Uterus (tissue), 2 donors: ENCODE measurements around the gene FYCO1.

Experiments
- POLR2A ChIP-seq, 2 donors: fragments of 450-650 bp; IDR thresholded peaks; one replicate each; pipeline ENCODE4 v1.6.1; 2016; ENCODE audit warnings: antibody characterized with exemption in 2 of 2, mild to moderate bottlenecking in 1 of 2, moderate library complexity in 1 of 2
- TF ChIP-seq, protein P1 (sequence below), 4 experiments: fragments of 200-600 bp in 2 of 4; fragments of 450-650 bp in 2 of 4; sonication (generic) in 2 of 4; IDR thresholded peaks; one replicate each; pipeline ENCODE4 v1.5.1; 2016 to 2019; ENCODE audit warnings: antibody characterized with exemption in 4 of 4, mild to moderate bottlenecking in 2 of 4, moderate library complexity in 1 of 4

DNA sequence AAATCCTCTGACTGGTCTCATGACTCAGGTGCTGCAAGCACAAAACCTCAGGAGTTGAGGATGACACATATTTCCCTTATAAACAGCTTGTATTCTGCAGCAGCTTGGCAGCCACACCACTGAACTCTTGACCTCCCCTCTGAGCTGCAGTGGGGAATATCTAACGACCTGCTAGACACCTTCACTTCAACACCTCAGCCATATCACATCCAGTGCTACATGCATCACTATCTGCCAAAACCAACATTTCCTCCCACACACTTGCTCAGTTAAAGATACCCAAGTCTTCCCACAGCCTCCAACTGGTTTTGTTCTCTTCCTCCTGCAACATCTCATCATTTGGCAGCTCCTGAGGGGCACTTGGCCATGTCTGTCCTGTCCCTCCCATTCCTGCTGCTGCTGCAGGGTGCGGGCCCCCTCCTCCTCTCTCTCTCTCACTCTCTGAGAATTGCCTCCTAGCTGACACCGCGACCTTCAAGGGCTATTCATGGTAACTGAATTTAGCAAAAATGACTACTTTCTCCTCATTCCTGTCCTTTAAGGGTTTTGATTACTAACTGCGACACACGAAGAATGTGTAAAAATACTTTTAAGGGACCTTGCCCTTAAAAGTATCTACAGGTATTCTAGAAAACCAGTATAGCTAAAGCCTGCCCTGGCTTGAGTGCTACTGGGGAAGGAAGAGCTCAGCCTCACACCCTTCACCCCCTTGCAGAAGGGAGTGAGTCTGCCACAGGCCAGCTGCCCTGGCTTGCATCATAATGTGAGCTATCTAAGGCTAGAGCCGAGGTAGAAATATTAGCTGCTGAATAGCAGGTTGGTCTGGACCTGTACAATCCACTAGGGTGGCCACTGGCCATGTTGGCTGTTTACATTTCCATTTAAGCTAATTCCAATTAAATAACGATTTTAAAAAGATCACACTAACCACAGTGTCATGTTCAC, 114.3 kb downstream of the FYCO1 start:
- TF ChIP-seq POLR2A (IDR thresholded peaks at IDR 0.05) = no peak
- TF ChIP-seq, protein P1, sequence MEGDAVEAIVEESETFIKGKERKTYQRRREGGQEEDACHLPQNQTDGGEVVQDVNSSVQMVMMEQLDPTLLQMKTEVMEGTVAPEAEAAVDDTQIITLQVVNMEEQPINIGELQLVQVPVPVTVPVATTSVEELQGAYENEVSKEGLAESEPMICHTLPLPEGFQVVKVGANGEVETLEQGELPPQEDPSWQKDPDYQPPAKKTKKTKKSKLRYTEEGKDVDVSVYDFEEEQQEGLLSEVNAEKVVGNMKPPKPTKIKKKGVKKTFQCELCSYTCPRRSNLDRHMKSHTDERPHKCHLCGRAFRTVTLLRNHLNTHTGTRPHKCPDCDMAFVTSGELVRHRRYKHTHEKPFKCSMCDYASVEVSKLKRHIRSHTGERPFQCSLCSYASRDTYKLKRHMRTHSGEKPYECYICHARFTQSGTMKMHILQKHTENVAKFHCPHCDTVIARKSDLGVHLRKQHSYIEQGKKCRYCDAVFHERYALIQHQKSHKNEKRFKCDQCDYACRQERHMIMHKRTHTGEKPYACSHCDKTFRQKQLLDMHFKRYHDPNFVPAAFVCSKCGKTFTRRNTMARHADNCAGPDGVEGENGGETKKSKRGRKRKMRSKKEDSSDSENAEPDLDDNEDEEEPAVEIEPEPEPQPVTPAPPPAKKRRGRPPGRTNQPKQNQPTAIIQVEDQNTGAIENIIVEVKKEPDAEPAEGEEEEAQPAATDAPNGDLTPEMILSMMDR (IDR thresholded peaks at IDR 0.05) = no peak
